ENCODE data around the gene PLCD3.

Gene PLCD3

DNA sequence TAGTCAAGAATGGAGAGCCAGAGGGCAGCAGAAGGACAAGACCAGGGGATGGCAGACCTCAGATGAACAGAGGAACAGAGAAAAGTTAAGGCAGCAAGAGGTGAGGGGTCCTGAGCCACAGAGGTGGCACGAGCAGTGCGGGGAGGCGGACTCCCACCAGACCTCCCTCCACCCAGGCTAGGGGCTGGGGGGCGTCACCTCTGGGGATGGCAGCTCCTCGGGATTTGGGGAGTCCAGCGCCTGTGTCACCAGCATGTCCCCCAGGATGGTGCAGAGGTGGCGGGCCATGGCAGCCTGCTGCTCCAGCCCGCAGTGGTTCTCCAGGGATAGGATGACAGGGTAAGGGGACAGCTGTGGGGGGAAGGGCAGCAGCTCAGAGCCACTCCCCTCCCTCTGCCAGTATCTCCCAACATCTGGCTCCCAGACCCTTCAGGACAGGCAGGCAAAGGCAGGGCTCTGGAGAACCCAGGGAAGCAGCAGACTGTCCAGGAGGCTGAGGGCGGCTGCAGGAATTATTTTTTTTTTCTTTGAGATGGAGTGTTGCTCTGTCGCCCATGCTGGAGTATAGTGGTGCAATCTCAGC is 15.8 kb downstream of the PLCD3 start:
- no peak for DNase-seq

DNA sequence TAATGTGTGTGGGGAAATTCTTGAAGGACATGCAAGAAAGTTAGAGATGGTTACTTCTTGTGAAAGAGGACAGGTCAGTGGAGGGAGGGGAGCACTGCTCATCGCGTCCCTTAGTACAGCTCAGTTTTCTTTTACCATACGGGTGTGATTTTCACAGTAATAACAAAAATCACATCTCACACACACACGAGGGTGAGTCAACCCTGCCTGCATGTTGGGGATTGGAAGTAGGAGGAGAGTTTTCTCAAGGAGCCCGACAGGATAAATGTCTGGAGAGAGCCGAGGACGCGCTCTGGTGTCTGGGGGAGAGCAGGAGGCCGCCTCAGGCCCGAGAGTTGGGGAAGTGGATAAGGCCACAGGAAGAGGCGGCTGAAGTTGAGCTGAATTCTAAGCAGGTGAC is 16.4 kb downstream of the PLCD3 start:
- DNase-seq: no peak

DNA sequence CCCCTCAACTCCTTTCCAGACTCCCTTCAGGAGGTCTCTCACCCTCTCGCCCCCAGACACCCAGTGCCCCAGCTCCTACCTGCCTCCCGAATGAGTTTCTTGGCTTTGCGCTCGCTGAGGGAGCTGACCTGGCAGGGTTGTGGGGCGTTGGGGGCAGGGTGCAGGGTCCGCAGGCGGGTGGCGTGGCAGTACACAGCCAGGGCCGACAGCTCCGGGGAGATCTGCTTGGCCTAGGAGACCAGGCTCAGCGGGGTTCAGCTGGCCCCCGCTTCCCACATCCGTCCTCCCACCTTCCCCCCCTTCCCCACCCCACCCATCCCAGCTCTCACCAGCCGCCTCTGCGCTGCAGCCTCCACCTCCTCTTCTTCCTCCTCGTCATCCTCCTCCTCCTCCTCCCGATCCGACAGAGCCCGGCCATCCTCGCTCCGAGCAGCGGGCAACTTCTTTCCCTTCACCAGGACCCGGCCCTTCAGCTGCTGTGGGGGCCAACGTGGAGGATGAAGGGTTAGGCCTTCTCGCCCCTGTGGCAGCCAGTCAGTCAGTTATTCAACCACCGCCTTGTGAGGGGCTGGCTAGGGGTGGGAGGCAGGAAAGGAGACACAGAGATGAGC is 17.2 kb downstream of the PLCD3 start:
- no peak for DNase-seq

DNA sequence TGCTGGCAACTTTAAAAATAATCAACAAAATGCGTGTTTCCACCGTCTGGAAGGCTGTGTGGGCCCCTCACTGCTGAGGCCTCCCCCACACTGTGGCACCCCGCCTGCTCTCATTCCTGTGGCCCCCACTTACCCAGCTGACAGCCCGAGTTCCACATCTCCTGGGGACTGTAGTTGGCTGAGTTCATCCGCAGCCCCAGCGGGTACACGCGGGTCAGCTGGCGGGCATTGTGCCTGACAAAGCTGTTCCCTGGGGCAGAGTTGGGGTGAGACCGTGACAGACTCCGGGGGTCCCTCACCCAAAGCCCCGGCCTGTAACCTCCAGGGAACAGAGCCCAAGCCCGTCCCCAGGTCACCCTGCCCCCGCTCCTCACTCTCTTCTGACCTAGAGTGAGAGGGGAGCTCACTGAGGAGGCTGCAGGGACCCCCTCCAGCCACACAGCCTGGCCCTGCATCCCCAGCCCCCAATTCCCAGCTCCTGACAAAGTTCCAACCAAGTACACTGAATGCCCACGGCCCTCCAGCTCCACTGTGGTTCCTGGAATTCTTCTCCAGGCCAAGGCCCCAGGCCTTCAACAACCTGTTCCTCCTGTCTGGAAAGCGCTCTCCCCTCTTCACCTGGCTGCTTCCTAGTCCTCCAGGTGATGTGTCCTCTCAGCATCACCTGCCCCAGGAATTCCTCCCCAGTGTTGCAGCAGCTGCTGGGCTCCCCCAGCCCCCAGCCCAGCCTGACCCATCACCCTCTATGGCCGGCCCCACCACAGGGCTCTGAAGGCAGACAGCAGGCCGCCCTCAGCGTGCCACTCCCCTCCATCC is 18.0 kb downstream of the PLCD3 start:
- no peak for DNase-seq

DNA sequence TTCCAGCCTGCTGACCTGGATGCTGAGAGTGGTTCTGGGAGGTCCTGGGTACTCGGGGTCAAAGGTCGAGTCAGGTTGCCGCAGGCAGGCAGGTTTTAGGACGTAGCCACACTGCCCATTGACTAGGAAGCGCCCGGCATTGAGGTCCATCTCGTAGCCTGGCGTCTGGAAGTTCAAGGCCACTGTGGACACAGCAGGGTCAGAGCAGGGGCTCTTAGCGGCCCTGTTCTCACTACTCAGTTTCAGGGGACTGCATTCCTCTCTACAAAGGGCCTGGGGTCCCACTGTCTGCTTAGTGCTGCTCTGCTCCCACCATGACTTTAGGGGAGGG is 18.9 kb downstream of the PLCD3 start:
- DNase-seq: no peak

DNA sequence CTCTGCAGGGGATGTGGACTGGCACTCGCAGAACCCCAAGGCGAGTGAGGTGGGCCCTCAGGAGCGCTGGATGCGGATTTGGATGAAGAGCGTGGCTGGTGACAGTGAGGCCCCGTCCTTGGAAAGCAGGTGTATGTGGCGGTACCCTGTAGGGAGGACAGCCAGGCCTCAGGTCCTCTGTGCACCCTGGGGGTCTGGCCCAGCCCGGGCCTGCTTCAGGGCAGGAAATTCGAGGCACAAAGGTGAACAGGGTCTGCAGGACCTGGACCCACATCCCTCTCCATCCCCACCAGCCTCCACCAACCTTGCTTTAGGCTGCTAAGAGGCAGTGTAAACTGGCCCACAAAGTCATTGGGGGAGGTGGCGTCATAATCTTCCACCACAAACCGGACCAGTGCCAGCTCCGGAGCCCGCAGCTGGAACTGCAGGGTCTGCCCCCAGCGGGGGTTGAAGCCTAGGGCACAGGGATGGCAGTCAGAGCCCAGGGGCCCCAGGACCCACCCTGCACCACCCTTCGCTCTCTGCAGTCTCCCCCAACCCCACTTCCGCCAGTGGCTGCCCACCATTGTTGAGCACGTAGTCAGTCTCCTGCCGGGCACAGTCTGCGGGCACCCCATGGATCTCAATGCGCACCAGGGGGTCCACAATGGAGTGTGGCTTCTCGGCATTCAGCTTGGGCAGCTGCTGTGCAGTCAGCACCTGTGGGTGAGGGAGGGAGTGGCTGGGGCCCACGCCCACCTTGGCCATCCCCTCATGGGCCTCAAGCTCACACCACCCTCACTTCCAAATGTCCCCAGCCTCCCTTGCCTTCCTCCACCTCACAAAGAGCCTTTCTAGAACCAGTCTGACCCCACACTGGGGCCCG is 19.5 kb downstream of the PLCD3 start:
- DNase-seq: no peak

DNA sequence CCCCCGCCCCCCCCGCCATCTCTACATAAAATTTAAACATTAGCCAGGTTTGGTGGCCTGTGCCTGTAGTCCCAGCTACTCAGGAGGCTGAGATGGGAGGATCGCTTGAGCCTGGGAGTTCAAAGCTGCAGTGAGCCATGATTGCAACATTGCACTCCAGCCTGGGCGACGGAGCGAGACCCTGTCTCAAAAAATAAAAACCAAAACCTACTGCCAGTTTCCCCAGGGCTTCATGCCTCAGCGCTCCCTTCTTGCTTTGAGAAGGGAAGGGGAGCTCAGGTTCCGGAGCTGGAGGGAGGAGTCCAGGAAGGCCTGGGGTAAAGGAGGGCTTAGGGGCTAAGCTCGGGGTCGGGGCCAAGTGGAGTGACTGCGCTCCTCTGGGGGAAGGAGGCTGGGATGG is 20.5 kb downstream of the PLCD3 start:
- no peak for DNase-seq

DNA sequence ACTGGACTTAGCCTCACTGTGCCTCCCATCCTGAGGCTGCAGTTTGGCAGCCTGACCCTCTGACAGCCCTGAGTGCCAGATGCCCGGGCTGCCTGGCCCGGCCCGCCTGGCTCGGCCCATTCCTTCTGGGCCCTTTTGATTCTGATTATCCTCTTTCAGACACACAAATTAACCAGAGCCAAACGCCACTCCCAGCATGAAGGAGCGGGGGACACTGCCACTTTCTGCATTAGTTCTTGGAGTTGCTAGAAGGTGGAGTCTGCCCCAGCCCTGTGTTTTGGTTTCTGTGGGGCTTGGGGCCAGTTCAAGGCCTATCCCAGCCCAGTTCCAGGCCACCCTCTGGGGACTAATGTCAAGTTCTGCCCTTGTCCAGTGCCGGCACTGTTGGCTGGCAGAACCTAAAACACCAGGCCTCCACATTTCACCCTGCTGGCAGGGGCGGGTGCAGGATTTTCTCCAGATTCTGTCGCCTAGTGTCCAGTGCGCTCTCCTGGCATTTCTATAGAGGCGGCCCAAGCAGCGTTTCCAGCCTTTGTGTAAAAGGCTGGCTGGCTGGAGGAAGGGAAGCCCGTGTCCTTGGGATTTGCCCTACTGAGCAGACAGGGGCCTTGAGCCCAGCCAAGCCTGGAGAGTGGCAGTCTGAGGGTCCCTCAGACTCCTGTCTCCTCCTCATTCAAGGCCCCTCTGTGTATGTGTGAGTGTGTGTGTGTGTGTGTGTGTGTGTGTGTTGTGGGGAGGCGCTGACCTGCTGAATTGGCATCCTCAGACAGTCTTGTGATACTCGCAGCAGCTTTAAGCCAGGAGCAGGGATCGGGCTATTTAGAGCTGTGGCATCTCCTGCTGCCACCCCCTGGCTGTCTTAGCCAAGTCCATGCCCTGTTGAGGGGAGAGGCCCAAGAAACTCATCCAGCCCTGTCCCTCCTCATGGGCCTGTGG is 21.4 kb downstream of the PLCD3 start:
- no peak for DNase-seq

DNA sequence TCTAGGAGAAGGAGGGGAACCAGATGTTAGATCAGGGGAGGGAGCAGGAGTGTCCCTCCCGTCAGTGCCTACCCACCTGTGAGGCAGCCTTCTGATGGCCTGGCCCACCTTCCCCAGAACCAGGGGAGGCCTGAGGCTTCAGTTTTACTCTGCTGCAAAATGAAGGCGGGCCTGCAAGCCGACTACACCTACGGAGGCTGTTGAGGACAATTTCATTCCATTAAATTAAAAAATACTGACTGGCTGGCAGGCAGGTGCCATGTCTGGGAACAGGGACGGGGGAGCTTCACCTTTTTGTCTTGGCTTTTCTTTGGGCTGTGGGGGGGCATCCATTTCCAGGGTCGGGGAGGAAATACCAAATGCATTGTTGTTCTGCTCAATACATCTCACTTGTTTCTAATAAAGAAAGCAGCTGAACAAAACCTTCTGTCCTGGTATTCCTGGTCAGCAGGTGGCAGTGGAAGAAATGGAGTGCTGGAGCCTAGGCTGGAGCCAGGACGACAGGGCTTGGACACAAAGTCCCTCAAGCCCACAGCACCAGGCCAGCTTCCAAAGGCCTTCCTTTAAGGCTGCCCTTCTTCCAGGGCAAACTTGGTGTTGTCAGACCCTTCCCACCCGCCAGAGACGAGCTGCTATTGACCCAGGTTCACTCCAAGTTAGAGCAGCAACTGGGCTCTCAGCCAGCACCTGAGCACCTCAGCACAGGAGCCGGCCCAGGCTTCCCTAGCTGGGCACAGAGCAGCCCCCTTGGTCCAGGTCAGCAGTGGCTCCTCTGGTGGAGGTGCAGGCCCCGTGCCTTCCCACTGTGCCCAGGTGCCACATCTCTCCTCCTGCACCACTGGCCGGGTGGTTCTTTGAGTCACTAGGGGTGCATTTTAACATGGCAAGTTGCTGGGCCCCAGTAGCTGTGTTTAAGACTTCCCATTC is 23.5 kb downstream of the PLCD3 start:
- no peak for DNase-seq

DNA sequence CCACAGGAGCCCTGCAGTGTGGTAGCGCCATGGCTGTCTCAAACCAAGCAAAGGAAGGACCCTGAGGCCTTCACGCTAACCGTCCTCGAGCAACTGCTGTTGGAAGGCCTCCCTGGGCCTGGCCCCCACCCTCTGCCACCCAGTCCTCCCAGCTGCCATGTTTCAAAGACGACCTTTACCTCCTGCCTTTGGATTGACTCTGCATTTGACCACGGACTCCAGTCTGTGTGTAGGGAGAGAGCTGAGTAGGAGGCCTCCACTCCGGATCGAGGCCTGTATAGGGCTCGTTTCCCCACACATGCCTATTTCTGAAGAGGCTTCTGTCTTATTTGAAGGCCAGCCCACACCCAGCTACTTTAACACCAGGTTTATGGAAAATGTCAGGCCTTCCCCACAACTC is 24.3 kb downstream of the PLCD3 start:
- DNase-seq: no peak

DNA sequence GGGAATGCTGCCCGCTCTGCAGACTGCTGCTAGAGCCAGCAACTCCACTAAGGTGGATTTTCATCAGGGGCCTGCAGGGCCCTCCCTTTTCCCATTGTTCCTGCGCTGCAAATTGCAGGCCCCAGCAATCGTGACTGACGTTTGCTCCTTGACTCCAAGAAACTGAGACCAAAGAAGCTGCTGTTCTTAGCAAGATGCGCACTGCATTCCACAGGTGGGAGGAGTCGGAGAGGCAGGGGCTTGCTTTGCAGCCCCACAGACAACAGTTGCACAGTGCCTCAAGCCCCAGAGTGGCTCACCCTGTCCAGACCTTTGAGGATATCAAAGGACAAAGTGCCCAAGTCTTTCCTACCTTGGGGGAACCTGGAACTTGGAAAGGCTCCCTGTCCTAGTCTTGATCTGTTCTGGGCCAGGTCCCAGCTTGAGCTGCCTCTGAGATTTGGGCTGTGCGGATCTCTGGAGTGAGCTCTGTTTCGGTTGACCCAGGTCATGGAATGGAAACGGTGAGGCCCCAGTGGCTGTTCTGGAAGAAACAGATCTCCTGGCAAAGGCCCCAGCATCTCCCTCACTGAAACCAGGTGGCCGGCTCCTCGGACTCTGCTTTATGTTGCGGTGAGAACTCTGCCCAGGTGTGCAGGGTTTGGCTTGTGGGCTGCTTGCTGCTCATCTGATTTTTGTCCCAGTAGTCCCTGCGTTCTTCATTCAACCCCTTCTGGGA is 24.9 kb downstream of the PLCD3 start:
- DNase-seq: no peak

DNA sequence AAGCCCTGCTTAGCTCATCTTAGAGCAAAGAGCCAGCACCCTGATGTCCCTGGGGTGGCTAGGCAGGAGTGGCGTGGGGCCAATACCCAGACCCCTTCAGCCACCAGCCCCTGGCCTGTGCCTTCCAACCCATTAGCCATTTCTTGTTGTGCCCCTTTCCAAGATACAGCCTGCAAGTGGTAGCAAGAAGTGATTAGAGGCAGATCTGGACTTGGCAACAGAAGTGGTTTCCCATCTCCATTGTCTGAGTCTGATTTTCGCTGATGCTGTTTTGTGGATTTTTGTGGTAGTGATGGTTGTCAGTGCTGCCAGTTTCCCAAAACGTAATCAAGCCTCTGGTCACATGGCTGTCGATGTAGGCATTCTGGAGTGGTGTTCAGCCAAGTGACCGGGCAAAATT is 25.7 kb downstream of the PLCD3 start:
- DNase-seq: no peak

DNA sequence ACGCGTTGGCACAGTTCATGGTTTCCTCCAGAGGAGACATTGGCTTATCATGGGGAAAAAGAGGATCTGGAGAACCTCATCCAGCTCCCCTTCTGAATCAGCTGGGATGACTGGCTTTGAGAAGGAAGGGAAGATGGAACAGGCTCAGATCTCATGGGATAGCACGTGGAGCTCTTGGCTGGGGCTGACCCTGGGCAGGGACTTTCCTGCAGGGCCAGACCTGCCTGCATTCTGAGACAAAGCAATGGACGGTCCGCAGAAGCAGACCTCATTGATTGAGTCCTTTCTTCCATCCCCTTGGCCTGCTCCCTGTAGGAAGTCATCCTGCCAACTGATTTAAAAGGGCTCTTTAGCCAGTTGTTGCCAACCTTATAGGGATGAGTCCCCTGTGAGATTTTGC is 26.2 kb downstream of the PLCD3 start:
- no peak for DNase-seq

DNA sequence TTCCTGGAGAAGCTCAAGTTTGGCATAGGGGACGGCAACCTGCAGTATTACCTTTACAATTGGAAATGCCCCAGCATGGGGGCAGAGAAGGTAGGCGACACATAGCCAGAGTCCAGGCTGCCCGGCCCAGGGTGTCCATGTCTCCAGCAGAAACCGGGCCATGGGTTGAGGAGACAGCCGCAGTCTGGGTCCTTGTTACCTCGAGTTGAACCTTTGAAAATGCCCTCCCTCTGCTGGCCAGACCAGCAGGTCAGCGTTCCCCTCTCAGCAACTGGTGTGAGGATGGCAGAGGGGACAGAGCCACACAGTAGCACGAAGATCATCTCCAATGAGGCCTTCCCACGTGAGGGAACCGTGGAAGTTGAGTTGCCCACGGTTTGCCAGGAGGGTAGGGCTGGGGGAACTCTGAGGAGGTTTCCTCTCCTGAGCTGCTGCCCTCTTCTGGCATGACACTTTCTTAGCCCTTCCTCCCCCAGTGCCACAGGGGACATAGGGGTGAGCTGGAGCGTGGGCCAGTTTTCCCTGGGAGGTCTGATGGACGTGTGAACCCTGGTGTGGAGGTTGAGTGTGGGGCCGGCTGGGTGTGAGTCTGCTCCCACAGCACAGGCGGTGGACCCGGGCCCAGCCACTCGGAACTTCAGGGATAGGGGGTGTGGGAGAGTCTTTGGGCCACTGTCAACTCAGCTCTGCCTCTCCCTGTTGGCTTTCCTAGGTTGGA is 27.2 kb downstream of the PLCD3 start:
- no peak for DNase-seq

DNA sequence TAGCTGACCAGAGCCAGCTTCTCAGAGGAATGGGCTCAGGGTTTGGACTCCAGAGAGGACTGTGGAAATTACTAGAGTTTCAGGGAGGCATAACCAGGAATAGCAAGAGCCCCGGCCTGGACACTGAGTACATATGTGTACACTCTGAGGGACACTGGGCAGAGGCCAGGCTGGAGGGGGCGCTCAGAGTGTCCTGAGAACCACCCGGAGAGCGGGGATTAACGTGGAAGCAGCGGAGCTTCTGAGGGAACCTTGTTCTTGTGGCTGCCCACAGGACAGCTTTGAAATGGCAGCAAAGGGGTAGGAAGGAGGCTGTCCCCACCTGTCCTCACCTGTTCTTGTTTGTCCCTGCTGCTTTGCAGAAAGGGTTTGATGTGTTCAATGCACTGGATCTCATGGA is 27.8 kb downstream of the PLCD3 start:
- DNase-seq: no peak

DNA sequence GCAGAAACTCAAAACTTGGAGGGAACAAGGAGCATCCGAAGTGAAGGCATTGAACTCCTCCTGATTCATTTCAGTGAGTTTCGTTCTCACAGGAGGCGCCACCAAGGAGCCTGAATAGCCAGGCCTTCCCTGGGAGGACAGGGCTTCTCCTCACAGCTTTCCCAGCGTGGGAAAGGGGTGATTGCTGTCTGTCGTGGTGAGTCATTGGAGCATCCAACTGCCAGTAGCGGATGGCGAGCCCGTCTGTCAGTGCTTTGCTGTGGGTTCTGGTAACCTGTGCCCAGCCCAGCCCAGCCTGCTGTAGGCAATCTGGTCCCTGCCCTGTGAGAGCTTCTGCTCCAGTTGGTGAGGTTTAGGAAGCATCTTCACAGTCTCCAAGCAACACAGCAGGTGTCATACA is 28.3 kb downstream of the PLCD3 start:
- DNase-seq: no peak

DNA sequence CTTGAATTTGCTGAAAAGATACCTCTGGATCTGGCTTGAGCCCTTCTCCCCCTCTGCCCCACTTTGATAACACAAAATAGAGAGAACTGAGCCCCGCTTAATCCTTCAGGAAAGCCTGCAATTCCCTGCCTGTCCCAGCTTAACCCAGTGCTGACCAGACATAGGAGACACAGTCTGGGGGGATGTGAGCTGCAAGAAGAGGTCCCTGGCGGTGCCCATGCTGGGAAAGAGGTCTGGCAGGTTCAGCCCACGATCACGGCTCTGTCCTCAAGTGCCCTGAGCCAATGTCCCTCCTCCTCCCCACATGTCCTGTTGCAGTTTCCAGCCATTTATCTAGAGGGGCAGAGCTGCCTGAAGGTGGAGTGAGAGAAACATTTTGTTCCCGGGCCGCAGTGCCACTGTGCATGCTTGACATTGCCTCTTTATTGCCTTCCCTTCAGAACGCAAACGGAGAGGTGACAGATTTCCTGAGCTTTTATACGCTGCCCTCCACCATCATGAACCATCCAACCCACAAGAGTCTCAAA is 29.0 kb downstream of the PLCD3 start:
- no peak for DNase-seq

DNA sequence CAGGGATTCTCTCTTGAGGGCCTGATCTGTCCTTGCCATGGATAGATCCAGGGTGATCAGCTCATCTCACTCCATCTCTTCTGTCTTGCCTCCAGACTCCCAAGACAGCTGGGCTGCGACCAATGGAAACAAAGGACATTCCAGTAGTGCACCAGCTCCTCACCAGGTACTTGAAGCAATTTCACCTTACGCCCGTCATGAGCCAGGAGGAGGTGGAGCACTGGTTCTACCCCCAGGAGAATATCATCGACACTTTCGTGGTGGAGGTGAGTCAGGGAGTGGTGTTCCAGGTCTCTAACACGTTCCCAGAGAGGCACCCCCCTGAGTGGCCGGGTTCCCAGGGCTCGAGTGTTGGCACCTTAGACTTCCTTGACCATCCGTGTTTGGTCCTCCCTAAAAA is 29.5 kb downstream of the PLCD3 start:
- DNase-seq: no peak
